Nephron progenitor cell (in vitro differentiated cells): ENCODE data around the gene SH3PXD2A.

Experiments used
- DNase-seq: peaks from one replicate; pipeline ENCODE4 v3.0.0; 2021
- H3K27ac Mint-ChIP-seq: 2 replicates; pipeline ENCODE4 v1.8.0; 2021; ENCODE audit warnings: mild to moderate bottlenecking, moderate library complexity, mixed read lengths
- H3K27me3 Mint-ChIP-seq: 2 replicates; pipeline ENCODE4 v1.8.0; 2021; ENCODE audit warnings: mild to moderate bottlenecking, low read depth, mixed read lengths; ENCODE audit not compliant: poor library complexity
- H3K36me3 Mint-ChIP-seq: 2 replicates; pipeline ENCODE4 v1.8.0; 2021; ENCODE audit warnings: low read depth, mixed read lengths
- H3K4me1 Mint-ChIP-seq: 2 replicates; pipeline ENCODE4 v1.8.0; 2021; ENCODE audit warnings: mixed read lengths
- H3K4me3 Mint-ChIP-seq: 2 replicates; pipeline ENCODE4 v1.8.0; 2021; ENCODE audit warnings: mild to moderate bottlenecking, moderate library complexity, mixed read lengths
- H3K9me3 Mint-ChIP-seq: 2 replicates; pipeline ENCODE4 v1.8.0; 2021; ENCODE audit warnings: mild to moderate bottlenecking, moderate library complexity, mixed read lengths
- TF ChIP-seq, protein P1 (sequence below): fragments of 200-600 bp; sonication (generic); IDR thresholded peaks from 2 replicates; pipeline ENCODE4 v1.5.0; 2021; ENCODE audit warnings: antibody characterized with exemption

Gene SH3PXD2A

DNA sequence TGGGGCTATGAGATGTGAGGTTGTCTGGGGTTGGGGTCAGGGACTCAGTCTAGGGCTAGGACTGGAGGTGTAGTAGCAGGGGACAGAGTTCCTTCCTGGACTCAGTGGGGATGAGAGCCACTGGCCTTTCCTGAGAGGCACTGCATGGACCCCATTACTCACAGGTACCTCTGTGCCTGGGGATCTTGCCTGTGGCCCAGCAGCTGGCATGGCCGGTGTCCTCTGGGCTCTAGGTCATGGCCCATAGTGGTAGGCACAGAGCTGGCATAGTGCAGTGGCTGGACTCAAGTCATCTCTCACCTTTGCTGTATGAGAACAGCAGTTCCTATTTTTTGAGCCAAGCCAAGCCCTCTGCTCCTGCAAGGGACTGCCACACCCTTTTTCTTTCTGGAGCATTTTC is 310.0 kb downstream of the SH3PXD2A start:
- TF ChIP-seq, protein P1, sequence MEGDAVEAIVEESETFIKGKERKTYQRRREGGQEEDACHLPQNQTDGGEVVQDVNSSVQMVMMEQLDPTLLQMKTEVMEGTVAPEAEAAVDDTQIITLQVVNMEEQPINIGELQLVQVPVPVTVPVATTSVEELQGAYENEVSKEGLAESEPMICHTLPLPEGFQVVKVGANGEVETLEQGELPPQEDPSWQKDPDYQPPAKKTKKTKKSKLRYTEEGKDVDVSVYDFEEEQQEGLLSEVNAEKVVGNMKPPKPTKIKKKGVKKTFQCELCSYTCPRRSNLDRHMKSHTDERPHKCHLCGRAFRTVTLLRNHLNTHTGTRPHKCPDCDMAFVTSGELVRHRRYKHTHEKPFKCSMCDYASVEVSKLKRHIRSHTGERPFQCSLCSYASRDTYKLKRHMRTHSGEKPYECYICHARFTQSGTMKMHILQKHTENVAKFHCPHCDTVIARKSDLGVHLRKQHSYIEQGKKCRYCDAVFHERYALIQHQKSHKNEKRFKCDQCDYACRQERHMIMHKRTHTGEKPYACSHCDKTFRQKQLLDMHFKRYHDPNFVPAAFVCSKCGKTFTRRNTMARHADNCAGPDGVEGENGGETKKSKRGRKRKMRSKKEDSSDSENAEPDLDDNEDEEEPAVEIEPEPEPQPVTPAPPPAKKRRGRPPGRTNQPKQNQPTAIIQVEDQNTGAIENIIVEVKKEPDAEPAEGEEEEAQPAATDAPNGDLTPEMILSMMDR: no peak
- H3K9me3 Mint-ChIP-seq: no peaks in the 10 kb centered on the region
- H3K4me1 Mint-ChIP-seq: peaks cover 42% of the 10 kb centered on the region
- no peak for DNase-seq
- H3K36me3 Mint-ChIP-seq: no peaks in the 10 kb centered on the region
- peaks cover 25% of the 10 kb centered on the region for H3K27me3 Mint-ChIP-seq
- no peak overlapping the region for H3K4me3 Mint-ChIP-seq
- no peak overlapping the region for H3K27ac Mint-ChIP-seq

DNA sequence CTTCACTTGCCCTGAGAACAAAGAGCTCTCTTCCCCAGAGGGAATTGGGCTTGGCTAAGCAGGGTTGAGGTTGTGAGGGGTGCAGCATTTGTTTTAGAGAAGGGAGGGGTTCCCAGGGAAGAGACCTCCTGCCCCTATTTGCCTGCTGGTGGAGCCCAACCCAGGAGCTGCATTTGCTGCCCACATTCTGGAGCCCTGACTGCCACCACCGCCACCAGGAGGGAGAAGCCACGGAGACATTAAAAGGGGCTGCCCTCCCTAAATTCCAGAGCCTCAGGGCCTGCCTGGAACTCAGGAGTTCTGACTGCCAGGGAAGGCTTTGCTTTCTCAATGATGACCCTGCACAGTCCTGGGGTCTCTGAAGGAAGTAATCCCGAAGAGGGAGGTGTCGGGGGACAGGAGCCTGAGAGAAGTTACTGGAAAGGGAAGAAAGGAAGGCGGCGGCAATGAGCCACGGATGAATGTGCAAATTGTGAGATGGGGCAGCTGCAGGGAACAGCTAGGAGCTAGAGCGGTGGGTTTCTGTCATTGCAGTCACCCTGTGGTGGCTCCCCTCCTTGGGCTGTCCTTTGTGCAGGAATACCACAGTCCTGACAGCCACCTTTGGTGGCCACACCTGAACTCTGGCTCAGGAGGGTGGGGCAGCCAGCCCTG is 310.6 kb downstream of the SH3PXD2A start:
- Mint-ChIP-seq H3K27ac (no peak overlapping the region), H3K27me3 (peaks cover 21% of the 10 kb centered on the region), H3K4me3 (no peak overlapping the region), H3K36me3 (no peaks in the 10 kb centered on the region), H3K4me1 (peaks cover 42% of the 10 kb centered on the region), H3K9me3 (no peaks in the 10 kb centered on the region)
- TF ChIP-seq, protein P1: no peak
- no peak for DNase-seq
